Subcutaneous adipose tissue (tissue), 4 donors: ENCODE data around the gene CTRB2. TPM values are rescaled to one million over a fixed set of nuclear protein-coding genes. Genes with fewer than 3 reads are reported as not detected.

Experiments
- CTCF ChIP-seq: fragments of 450-650 bp; IDR thresholded peaks from one replicate; pipeline ENCODE4 v1.5.1; 2016; ENCODE audit warnings: low read depth, mild to moderate bottlenecking, control low read depth, antibody characterized with exemption, moderate library complexity
- total RNA-seq, 4 donors: library from RNA; depleted of rRNA; stranded (reverse); fragments of >200 nt; gene quantifications; one replicate each; pipeline ENCODE4 v1.1.0, GENCODE V29; 2016

CTRB2 gene
- total RNA-seq, 4 donors from 2014 or later, result not detected

GRCh38 chr16:75225678-75226515, 18.9 kb upstream of the CTRB2 start:
- no peak for TF ChIP-seq CTCF

GRCh38 chr16:75225092-75225491, 18.1 kb upstream of the CTRB2 start:
- no peak for TF ChIP-seq CTCF

- no peak for TF ChIP-seq CTCF
These were observed 17.5 kb upstream of the CTRB2 start for GRCh38 chr16:75224306-75225082.

- TF ChIP-seq CTCF, result no peak
These were observed 15.4 kb upstream of the CTRB2 start for GRCh38 chr16:75222271-75222783.

- TF ChIP-seq CTCF, result no peak
These were observed 12.9 kb upstream of the CTRB2 start for GRCh38 chr16:75219838-75220237.

GRCh38 chr16:75219088-75219487, 12.1 kb upstream of the CTRB2 start:
- TF ChIP-seq CTCF, result no peak
